SJSA1 (cell line): ENCODE measurements around the gene RNF166. TPM values are rescaled to one million over a fixed set of nuclear protein-coding genes. Genes with fewer than 3 reads are reported as not detected.

Experiments
- DNase-seq, 2 experiments: peaks; one replicate each; pipeline ENCODE4 v3.0.0-alpha.2; 2015 to 2020; ENCODE audit warnings: low spot score in 2 of 2, low read depth in 1 of 2
- H3K27ac ChIP-seq: fragments of 250-450 bp; sonication (Bioruptor Pico); 2 replicates; pipeline ENCODE4 v1.5.1; 2020; ENCODE audit warnings: mild to moderate bottlenecking, moderate library complexity
- H3K27me3 ChIP-seq: fragments of 250-450 bp; sonication (Bioruptor Pico); replicated peaks from 2 replicates; pipeline ENCODE4 v1.5.1; 2020; ENCODE audit warnings: mild to moderate bottlenecking, moderate library complexity
- H3K36me3 ChIP-seq: fragments of 250-450 bp; sonication (Bioruptor Pico); 2 replicates; pipeline ENCODE4 v1.5.1; 2020; ENCODE audit warnings: mild to moderate bottlenecking
- H3K4me1 ChIP-seq: fragments of 250-450 bp; sonication (Bioruptor Pico); replicated peaks from 2 replicates; pipeline ENCODE4 v1.6.1; 2021; ENCODE audit warnings: mild to moderate bottlenecking
- H3K4me3 ChIP-seq: fragments of 250-450 bp; sonication (Bioruptor Pico); 2 replicates; pipeline ENCODE4 v1.5.1; 2020; ENCODE audit warnings: mild to moderate bottlenecking
- H3K9me3 ChIP-seq: fragments of 250-450 bp; sonication (Bioruptor Pico); replicated peaks from 2 replicates; pipeline ENCODE4 v1.5.1; 2020; ENCODE audit warnings: mild to moderate bottlenecking
- total RNA-seq: library from RNA; depleted of rRNA; stranded (reverse); fragments of >200 nt; shearing (Covaris generic); gene quantifications from 2 replicates; pipeline ENCODE4 v1.2.3, GENCODE V29; 2014; rRNA removed

Gene RNF166, protein sequence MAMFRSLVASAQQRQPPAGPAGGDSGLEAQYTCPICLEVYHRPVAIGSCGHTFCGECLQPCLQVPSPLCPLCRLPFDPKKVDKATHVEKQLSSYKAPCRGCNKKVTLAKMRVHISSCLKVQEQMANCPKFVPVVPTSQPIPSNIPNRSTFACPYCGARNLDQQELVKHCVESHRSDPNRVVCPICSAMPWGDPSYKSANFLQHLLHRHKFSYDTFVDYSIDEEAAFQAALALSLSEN
- total RNA-seq: 25.0 and 32.4 TPM in 2 replicates

DNA sequence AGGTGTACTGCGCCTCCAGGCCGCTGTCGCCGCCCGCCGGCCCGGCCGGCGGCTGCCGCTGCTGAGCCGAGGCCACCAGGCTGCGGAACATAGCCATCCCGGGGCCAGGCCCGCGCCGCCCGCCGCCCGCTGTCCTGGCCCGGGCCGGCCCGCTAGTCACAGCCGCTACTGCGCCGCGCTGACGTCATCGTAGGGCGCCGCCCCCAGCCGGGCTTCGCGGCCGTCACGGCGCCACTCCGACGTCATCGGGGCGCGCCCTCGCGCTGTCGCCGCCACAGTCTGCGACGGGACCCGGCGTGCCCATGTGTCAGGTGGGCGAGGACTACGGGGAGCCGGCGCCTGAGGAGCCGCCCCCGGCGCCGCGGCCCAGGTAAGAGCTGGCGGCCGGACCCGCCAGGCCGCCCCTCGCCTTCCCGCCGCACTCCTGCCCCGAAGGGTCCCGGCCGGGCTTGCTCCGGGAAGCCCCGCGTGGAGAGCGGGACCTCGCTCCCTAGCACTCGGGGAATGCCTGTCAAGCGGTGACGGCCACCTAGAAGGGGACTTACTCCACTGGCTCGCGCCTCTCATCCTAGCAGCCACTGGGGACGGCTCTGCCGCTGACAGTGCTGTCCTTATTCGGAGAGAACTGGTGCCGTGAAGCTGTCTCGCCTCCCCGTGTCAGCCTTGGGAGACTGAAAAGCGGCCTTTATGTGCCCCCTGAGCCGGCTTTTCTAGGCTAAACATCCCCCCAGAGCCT is at the start of gene RNF166, which contains the start of gene CTU2:
TSS of gene RNF166 (minus strand) at position 180 of the 736 bp plus-strand sequence. CDS start at position 97, 83 bp downstream.
TSS of gene CTU2 (plus strand) at position 275 of the 736 bp plus-strand sequence. CDS start at position 303, 28 bp downstream.
- H3K27ac ChIP-seq: no peak within 1 kb of the TSS
- H3K4me1 ChIP-seq: peaks cover 36% of the 10 kb centered on the region
- peaks cover 38% of the 10 kb centered on the region for H3K36me3 ChIP-seq
- H3K27me3 ChIP-seq: no peaks in the 10 kb centered on the region
- peak within 1 kb of the TSS; percentile 84 for H3K4me3 ChIP-seq
- peak; percentile 82 to 89 for DNase-seq
- no peaks in the 10 kb centered on the region for H3K9me3 ChIP-seq

DNA sequence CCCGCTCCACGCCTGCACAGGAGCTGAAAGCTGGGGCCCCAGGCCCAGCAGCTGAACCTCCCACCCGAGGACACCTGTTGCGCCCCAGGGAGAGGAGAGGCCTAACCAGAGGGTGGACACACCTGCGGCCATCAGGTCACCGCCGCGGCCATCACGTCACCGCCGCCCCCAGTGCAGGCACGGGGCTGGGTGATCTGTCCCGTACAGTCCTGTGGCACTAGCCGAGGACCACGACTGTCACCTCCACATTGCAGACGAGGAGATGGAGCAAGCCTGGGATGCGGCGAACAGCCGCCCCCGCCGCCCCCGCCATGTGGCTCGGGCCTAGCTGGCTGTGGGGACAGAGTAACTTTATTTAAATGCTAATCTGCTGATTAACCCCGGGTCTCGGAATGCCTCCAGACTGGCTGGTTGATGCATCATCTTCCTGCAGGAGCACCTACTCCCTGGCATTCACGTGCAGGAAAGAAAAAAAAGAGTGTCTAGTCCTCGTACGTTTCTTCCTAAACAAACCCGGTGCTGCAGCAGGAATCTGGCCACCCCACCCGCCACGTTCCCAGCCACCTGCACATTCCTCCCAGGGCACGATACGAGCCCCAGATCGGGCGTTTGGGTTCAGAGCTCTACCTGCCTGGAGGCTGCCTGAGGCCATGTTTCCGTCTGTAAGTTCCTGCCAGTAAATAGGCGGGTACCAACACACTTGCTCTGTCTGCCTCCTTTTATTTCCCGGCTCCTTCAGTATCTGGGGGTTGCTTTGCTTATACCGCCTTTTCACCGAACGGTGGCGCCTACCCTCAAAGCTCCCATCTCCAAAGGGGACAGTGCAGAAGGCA is 48.9 kb upstream of the RNF166 start:
- Histone ChIP-seq H3K9me3 (no peaks in the 10 kb centered on the region), H3K4me1 (peaks cover 52% of the 10 kb centered on the region), H3K27me3 (no peaks in the 10 kb centered on the region), H3K36me3 (peaks cover 74% of the 10 kb centered on the region), H3K4me3 (no peak overlapping the region), H3K27ac (peak overlapping the region; percentile 21; the same call in 1 of the 2 replicates)
- peak in 1 of 2 experiments; percentile 35 for DNase-seq

DNA sequence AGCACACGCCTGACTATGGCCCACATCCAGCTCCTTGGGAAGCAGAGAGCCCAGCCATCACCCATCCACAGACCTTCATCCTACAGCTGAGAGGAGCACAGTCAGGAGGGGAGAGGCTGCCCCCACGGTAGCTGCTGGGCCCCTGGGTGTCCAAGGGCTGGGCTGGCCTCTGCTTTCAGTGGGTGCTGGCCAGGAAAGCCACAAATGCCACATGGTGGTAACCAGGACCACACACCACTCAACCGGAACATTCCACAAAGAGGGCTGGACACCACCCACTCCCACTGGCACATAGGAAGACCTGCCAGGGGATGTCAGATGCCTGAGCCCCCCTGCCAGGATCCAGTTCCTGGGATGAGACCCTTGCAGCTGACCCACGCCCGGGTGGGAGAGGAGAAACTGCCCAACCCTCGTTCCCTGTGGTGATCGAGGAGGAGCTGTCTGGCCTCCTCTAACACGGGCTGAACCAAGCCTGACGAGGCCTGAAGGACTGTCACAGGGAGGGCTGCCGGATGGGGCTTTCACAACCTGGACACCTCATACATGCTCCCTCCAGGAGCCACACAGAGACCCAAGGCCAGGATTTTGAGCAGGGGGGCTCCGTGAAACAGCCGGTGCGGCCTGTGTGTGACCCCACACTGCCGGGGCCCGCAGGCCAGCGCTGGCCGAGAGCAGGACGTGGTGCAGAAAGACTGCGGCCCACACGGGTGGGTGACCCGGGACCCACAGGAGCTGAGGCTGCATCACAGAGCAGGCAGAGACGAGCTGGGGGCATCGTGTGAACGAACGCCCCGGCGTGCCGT is 48.1 kb upstream of the RNF166 start:
- Histone ChIP-seq H3K27me3 (no peaks in the 10 kb centered on the region), H3K9me3 (no peaks in the 10 kb centered on the region), H3K27ac (peak overlapping the region; percentile 21; the same call in 1 of the 2 replicates), H3K36me3 (peaks cover 78% of the 10 kb centered on the region), H3K4me1 (peaks cover 47% of the 10 kb centered on the region), H3K4me3 (no peak overlapping the region)
- DNase-seq: peak; percentile 76 to 80

DNA sequence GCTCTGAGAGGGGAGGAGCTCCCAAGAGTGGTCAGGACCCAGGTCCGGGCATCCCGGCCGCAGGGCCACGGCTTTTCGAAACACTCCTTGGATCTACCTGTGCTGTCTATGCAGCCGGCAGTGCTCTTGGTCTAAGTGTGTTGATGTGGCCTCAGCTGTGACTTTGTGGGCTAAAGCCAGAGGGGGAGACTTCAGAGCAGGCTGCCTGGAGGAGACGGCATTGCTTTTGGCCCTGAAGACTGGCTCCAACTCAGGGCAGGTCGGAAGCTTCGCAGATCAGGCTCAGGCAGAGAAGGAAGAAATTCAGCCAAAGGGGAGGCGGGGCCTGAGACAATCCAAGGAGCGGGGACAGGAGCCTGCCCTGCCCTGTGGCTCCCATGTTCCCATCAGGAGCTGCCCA is 47.4 kb upstream of the RNF166 start:
- Histone ChIP-seq H3K4me1 (peaks cover 40% of the 10 kb centered on the region), H3K36me3 (peaks cover 74% of the 10 kb centered on the region), H3K27me3 (no peaks in the 10 kb centered on the region), H3K4me3 (no peak overlapping the region), H3K9me3 (no peaks in the 10 kb centered on the region), H3K27ac (peak overlapping the region; percentile 21; the same call in 1 of the 2 replicates)
- no peak for DNase-seq

DNA sequence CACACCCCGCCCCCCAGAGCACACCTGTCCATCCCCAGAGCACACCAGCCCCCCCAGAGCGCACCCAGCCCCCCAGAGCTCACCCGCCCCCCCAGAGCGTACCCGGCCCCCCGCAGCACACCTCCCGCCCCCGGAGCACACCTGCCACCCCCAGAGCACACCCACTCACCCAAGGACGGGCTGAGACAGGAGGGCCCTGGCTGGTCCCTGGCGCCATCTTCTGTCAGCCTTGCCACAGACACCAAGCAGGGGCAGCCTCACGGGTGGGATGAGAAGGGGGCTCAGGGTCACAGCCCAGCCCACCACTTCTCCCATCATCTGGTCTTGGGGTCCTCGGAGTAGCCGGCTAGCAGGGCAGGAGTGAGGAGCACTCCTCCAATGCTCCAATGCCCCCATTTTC is 47.0 kb upstream of the RNF166 start:
- Histone ChIP-seq H3K36me3 (peaks cover 74% of the 10 kb centered on the region), H3K27me3 (no peaks in the 10 kb centered on the region), H3K9me3 (no peaks in the 10 kb centered on the region), H3K4me3 (no peak overlapping the region), H3K27ac (no peak overlapping the region; the same call in 1 of the 2 replicates), H3K4me1 (peaks cover 35% of the 10 kb centered on the region)
- DNase-seq: no peak

DNA sequence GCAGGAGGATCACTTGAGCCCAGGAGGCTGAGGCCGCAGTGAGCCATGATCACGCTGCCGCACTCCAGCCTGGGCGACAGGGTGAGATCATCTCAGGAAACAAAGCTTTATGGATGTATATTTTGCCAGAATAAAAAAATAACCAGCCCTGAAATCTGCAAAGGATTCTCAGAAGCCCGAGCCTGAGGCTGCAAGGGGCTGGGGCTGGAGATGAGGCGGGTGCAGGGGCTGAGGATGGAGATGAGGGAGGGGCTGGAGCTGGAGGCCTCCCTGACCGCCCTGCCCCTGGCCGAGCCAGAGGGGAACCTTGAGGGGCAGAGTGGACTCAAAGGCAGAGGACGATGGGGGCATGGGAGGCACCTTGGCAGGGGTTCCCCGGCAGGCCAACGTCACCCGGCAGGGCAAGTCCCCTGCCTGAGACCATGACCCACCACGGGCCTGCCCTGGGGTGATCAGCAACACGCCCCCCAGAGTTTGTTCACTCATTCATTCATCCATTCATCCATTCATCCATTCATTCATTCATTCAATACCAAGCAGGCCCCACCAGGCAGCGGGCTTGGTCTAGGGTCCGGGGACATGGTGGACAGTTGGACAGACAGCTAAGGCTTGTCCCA is 46.3 kb upstream of the RNF166 start:
- no peak for DNase-seq
- H3K4me3 ChIP-seq: no peak overlapping the region
- H3K27me3 ChIP-seq: no peaks in the 10 kb centered on the region
- peaks cover 76% of the 10 kb centered on the region for H3K36me3 ChIP-seq
- no peaks in the 10 kb centered on the region for H3K9me3 ChIP-seq
- H3K4me1 ChIP-seq: peaks cover 34% of the 10 kb centered on the region
- no peak overlapping the region for H3K27ac ChIP-seq

DNA sequence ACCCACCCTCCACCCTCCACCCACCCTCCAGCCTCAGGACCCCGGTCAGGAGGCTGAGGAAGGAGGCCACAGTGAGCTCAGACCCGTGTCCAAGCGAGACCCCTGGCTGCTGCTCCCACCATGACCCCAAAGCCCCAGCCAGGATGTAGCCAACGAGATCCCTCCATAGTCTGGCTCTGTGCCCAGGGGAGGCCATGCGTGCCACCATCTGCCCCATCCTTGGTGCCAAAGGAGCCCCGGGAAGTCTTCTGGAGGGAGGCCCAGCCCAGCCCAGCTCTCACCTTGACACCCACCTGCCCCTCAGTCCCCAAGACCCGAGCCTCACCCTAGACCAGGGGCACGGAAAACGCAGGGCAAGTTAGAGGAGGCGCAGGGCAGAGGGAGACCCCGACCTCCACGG is 44.6 kb upstream of the RNF166 start:
- no peak for DNase-seq
- H3K4me3 ChIP-seq: no peak overlapping the region
- H3K4me1 ChIP-seq: peaks cover 27% of the 10 kb centered on the region
- no peaks in the 10 kb centered on the region for H3K9me3 ChIP-seq
- no peaks in the 10 kb centered on the region for H3K27me3 ChIP-seq
- peaks cover 80% of the 10 kb centered on the region for H3K36me3 ChIP-seq
- H3K27ac ChIP-seq: no peak overlapping the region

DNA sequence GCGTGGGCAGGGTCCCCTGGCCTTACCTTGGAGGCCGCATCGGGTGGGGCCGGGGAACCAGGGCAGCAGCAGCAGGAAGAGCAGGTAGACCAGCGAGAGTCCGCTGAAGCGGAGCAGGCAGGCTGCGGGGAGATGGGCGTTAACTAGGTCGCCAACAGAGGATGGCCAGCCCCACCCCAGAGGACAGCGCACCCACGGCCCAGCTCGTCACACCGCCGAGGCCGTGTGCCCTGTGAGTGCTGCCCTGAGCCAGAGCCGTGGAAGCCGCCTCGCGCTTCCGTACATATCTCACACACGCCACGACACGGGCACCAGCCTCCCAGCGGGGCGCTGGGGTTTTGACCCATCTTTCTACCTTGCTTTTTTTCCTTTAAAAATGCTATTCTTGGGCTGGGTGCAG is 43.1 kb upstream of the RNF166 start:
- Histone ChIP-seq H3K4me1 (peaks cover 12% of the 10 kb centered on the region), H3K9me3 (no peaks in the 10 kb centered on the region), H3K4me3 (no peak overlapping the region), H3K27ac (no peak overlapping the region), H3K27me3 (no peaks in the 10 kb centered on the region), H3K36me3 (peaks cover 76% of the 10 kb centered on the region)
- no peak for DNase-seq

DNA sequence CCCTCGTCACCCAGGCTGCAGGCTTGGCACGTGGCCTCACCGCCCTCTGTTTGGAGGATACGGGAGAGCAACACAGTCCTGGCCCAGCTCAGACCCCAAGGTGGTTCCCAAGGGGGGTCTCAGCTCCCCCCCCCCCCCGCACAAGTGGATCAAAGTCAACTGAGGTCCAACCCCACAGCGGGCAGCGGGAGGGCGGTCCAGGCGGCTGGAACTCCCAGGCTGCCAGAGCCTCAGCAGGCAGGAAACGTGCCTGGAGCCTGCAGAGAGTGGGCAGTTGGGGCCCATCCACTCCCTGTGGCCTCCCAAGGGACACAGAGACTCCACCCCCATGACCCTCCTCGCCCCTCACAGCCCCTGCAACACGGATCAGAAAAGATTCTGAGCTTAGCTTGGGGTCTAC is 42.2 kb upstream of the RNF166 start:
- H3K9me3 ChIP-seq: no peaks in the 10 kb centered on the region
- peaks cover 77% of the 10 kb centered on the region for H3K36me3 ChIP-seq
- no peak for DNase-seq
- no peak overlapping the region for H3K4me3 ChIP-seq
- no peak overlapping the region for H3K27ac ChIP-seq
- H3K27me3 ChIP-seq: no peaks in the 10 kb centered on the region
- H3K4me1 ChIP-seq: peaks cover 2% of the 10 kb centered on the region

DNA sequence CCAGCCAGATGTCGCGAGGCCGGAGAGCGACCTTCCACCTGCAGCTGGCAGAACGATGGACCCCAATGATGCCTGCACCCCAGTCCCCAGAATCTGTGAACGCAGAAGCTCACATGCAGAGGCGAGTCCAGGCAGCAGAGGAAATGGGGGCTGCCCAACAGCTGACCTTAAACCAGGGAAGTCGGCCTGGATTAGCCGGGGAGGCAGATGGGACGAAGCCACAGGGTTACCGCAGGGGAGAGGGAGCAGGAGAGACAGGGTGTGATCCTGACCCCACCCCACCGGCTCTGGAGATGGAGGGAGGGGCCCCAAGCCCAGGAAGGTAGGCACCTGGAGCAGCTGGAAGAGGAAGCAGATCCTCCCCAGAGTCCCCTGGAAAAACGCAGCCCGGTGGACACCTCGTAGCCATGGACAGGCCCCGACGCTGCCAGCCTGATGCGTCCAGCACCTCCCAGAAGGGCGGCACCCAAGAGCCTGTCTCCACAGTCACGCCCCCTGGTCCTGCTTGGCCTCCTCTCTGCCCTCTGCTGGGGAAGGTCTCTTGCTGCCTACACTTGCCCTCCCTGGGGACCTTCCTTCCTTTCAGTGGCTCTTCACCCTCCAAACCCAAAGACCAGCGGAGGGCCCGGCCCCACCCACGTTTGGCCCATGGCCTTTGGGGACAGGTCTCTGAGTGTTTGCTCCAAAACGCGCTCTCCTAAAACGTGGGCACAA is 41.5 kb upstream of the RNF166 start:
- DNase-seq: peak; percentile 34 to 77
- H3K9me3 ChIP-seq: no peaks in the 10 kb centered on the region
- H3K4me3 ChIP-seq: no peak overlapping the region
- H3K4me1 ChIP-seq: no peaks in the 10 kb centered on the region; the same call in none of the 2 replicates
- H3K27me3 ChIP-seq: no peaks in the 10 kb centered on the region
- H3K36me3 ChIP-seq: peaks cover 81% of the 10 kb centered on the region
- no peak overlapping the region for H3K27ac ChIP-seq

DNA sequence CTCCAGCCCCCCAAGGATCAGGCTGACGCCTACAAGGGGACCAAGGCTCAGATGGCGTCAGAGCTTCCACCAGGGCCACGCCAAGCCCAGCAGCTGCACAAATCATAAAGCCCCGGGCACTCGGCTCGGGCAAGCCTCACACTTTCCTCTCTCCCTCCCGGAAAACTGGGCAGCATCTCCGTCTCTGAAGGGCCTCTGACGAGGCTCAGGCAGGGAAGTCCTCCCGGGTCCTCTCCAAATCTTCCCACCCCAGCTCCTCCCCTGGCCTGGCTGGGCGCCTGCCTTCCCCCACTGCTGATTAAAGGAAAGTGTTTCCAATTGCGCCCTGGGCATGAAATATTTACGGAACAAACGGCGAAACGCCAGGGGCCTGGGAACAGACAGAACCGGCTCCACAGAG is 40.3 kb upstream of the RNF166 start:
- Histone ChIP-seq H3K27ac (no peak overlapping the region), H3K27me3 (no peaks in the 10 kb centered on the region), H3K36me3 (peaks cover 78% of the 10 kb centered on the region), H3K4me3 (no peak overlapping the region), H3K4me1 (no peaks in the 10 kb centered on the region; the same call in none of the 2 replicates), H3K9me3 (no peaks in the 10 kb centered on the region)
- DNase-seq: no peak
